Measurements from ENCODE around the gene FURIN. TPM values are rescaled to one million over a fixed set of nuclear protein-coding genes. Genes with fewer than 3 reads are reported as not detected.
A peak's percentile ranks its signal among the peaks of the same experiment; 100 is the strongest.

Gene FURIN
- total and polyA plus RNA-seq, 8 donors: 43.6 to 114 (median 61.1) TPM

- no peak for DNase-seq
- no peaks in the 10 kb centered on the region for H3K9me3 ChIP-seq
- peak overlapping the region in 1 of 2 donors; percentile 88 for H3K27ac ChIP-seq
- H3K27me3 ChIP-seq: no peaks in the 10 kb centered on the region
- intact Hi-C loops (cut with DNase I): no loop called here
- H3K36me3 ChIP-seq: peaks cover 0 to 100% of the 10 kb centered on the region in 2 donors
- H3K4me3 ChIP-seq: no peak overlapping the region
- TF ChIP-seq CTCF (IDR thresholded peaks at IDR 0.05): no peak
- peaks cover 0 to 45% of the 10 kb centered on the region in 2 donors for H3K4me1 ChIP-seq
- no peak for ATAC-seq
Observed at GRCh38 chr15:90913398-90913944, 45.1 kb downstream of the FURIN start.

GRCh38 chr15:90914305-90915080 is 46.1 kb downstream of the FURIN start:
- no peak for DNase-seq
- intact Hi-C loops (cut with DNase I): no loop called here
- H3K27me3 ChIP-seq: no peaks in the 10 kb centered on the region
- H3K9me3 ChIP-seq: no peaks in the 10 kb centered on the region
- H3K27ac ChIP-seq: peak overlapping the region in 1 of 2 donors; percentile 88
- peaks cover 0 to 100% of the 10 kb centered on the region in 2 donors for H3K36me3 ChIP-seq
- H3K4me3 ChIP-seq: no peak overlapping the region
- ATAC-seq: peak; percentile 11
- no peak for TF ChIP-seq CTCF (IDR thresholded peaks at IDR 0.05)
- H3K4me1 ChIP-seq: peaks cover 0 to 45% of the 10 kb centered on the region in 2 donors

- peaks cover 0 to 100% of the 10 kb centered on the region in 2 donors for H3K36me3 ChIP-seq
- TF ChIP-seq CTCF (IDR thresholded peaks at IDR 0.05): no peak
- no peaks in the 10 kb centered on the region for H3K27me3 ChIP-seq
- H3K4me3 ChIP-seq: no peak overlapping the region
- peaks cover 0 to 45% of the 10 kb centered on the region in 2 donors for H3K4me1 ChIP-seq
- no peak for DNase-seq
- intact Hi-C loops (cut with DNase I): no loop called here
- ATAC-seq: no peak
- H3K9me3 ChIP-seq: no peaks in the 10 kb centered on the region
- peak overlapping the region; percentile 33 to 88 for H3K27ac ChIP-seq
Observed at GRCh38 chr15:90915216-90915807, 46.9 kb downstream of the FURIN start.

GRCh38 chr15:90915808-90916440 is 47.5 kb downstream of the FURIN start:
- intact Hi-C loops (cut with DNase I): no loop called here
- peaks cover 0 to 45% of the 10 kb centered on the region in 2 donors for H3K4me1 ChIP-seq
- peak overlapping the region in 1 of 2 donors; percentile 88 for H3K27ac ChIP-seq
- peak; percentile 72 for ATAC-seq
- peak in 2 of 4 donors; percentile 90 to 92 for DNase-seq
- H3K36me3 ChIP-seq: peaks cover 0 to 100% of the 10 kb centered on the region in 2 donors
- peak overlapping the region in 1 of 2 donors; percentile 38 for H3K4me3 ChIP-seq
- TF ChIP-seq CTCF (IDR thresholded peaks at IDR 0.05): no peak
- no peaks in the 10 kb centered on the region for H3K9me3 ChIP-seq
- H3K27me3 ChIP-seq: no peaks in the 10 kb centered on the region
